K562 (cell line): Measurements from ENCODE around the gene NRM. TPM values are rescaled to one million over a fixed set of nuclear protein-coding genes. Genes with fewer than 3 reads are reported as not detected.
A peak's percentile ranks its signal among the peaks of the same experiment; 100 is the strongest.

Experiments
- ATAC-seq: fragments of 200-7000 bp; cut with Tn5 transposase; 3 replicates; pipeline ENCODE4 v1.9.1; 2020; ENCODE audit warnings: moderate library complexity
- BruUV-seq: library from RNA; stranded (reverse); fragments of 400-500 nt; replicated peaks from 2 replicates; lab custom pipeline; 2021; lab: Mats Ljungman, UMichigan
- CTCF ChIA-PET: fragments of 300-600 bp; formaldehyde crosslinking; extraction: SDS; loops from one replicate; lab custom pipeline; 2021; ENCODE audit warnings: low intra/inter-chr PET ratio; lab: Yijun Ruan, JAX
- POLR2A ChIA-PET: fragments of 300-600, 350-650 bp; sonication (Branson Sonifier 250); formaldehyde crosslinking; extraction: SDS; loops from one replicate; lab custom pipeline; 2021; ENCODE audit warnings: antibody characterized with exemption, inconsistent platforms; lab: Yijun Ruan, JAX
- DNase-seq, 4 experiments: peaks; one replicate each; pipeline versions ENCODE4 v3.0.0 to v3.0.0-alpha.2; 2011 to 2018; ENCODE audit warnings: low spot score in 3 of 4, mixed read lengths in 3 of 4; ENCODE audit errors: extremely low read depth in 1 of 4
- FAIRE-seq: peaks from 2 replicates; lab custom pipeline; 2011; peaks lifted over from hg19 to GRCh38; lab: Jason Lieb, UNC
- H2AFZ ChIP-seq: 2 replicates; pipeline ENCODE4 v1.6.0; 2011; ENCODE audit warnings: low read depth, low read length, control low read depth, inconsistent platforms
- H3K27ac ChIP-seq: fragments of 200-600 bp; 3 replicates; pipeline ENCODE4 v1.8.0; 2011; ENCODE audit warnings: low read depth, mild to moderate bottlenecking, control low read depth, inconsistent platforms, low read length, moderate library complexity, mixed read lengths; ENCODE audit errors: extremely low read depth
- H3K27me3 ChIP-seq, 2 experiments: fragments of 300-600 bp in 1 of 2; 2 replicates in 1 of 2; 3 replicates in 1 of 2; pipeline versions ENCODE4 v1.6.0 to v1.8.0; 2011; ENCODE audit warnings: inconsistent platforms in 2 of 2, low read length in 2 of 2, mild to moderate bottlenecking in 1 of 2, mixed read lengths in 1 of 2, moderate library complexity in 1 of 2; ENCODE audit not compliant: control insufficient read depth in 2 of 2, insufficient read depth in 2 of 2
- H3K36me3 ChIP-seq: fragments of 300-600 bp; 3 replicates; pipeline ENCODE4 v1.8.0; 2011; ENCODE audit warnings: mild to moderate bottlenecking, low read length, inconsistent platforms; ENCODE audit not compliant: control insufficient read depth, insufficient read depth
- H3K4me1 ChIP-seq, 2 experiments: fragments of 200-600 bp in 1 of 2; replicated peaks in 1 of 2; 2 replicates in 1 of 2; 3 replicates in 1 of 2; pipeline versions ENCODE4 v1.5.1 to v1.8.0; 2011; ENCODE audit warnings: inconsistent platforms in 2 of 2, low read length in 2 of 2, mild to moderate bottlenecking in 1 of 2, mixed read lengths in 1 of 2, moderate library complexity in 1 of 2; ENCODE audit not compliant: control insufficient read depth in 2 of 2, insufficient read depth in 2 of 2
- H3K4me2 ChIP-seq: 2 replicates; pipeline ENCODE4 v1.6.1; 2011; ENCODE audit warnings: low read length, control low read depth, inconsistent platforms, mixed read lengths; ENCODE audit not compliant: insufficient read depth
- H3K4me3 ChIP-seq: fragments of 200-600 bp; sonication (generic), shearing (Covaris generic); 2 replicates; pipeline ENCODE4 v1.5.1; 2016; ENCODE audit warnings: control low read depth, inconsistent platforms
- H3K79me2 ChIP-seq: fragments of 200-600 bp; 3 replicates; pipeline ENCODE4 v1.8.0; 2011; ENCODE audit warnings: low read length, inconsistent platforms; ENCODE audit not compliant: control insufficient read depth, insufficient read depth
- H3K9ac ChIP-seq, 2 experiments: 2 replicates each; pipeline versions ENCODE4 v1.6.0 to v1.6.1; 2011; ENCODE audit warnings: low read depth in 2 of 2, low read length in 2 of 2, control low read depth in 1 of 2, inconsistent platforms in 1 of 2, mild to moderate bottlenecking in 1 of 2, mixed read lengths in 1 of 2; ENCODE audit not compliant: insufficient read depth in 1 of 2
- H3K9me1 ChIP-seq: one replicate; pipeline ENCODE4 v1.6.0; 2011; ENCODE audit warnings: inconsistent platforms, mild to moderate bottlenecking, low read length, moderate library complexity; ENCODE audit not compliant: control insufficient read depth, insufficient read depth
- H3K9me3 ChIP-seq: replicated peaks from 2 replicates; pipeline ENCODE4 v1.5.1; 2011; ENCODE audit warnings: low read depth, low read length, inconsistent platforms; ENCODE audit not compliant: control insufficient read depth, insufficient read depth
- H4K20me1 ChIP-seq: replicated peaks from 2 replicates; pipeline ENCODE4 v1.6.1; 2011; ENCODE audit warnings: low read length, inconsistent platforms, mixed read lengths; ENCODE audit not compliant: control insufficient read depth, insufficient read depth
- GTF2A2 ChIP-seq: IDR thresholded peaks from 2 replicates; pipeline ENCODE4 v1.6.1; 2016; ENCODE audit warnings: mild to moderate bottlenecking, missing genetic modification characterization, missing compliant biosample characterization
- LARP7 ChIP-seq: fragments of 450-650 bp; IDR thresholded peaks from 2 replicates; pipeline ENCODE4 v1.6.1; 2016
- XRCC5 ChIP-seq: fragments of 200-400 bp; formaldehyde crosslinking; IDR thresholded peaks from 2 replicates; pipeline ENCODE4 v1.6.1; 2017; ENCODE audit warnings: low read depth, mild to moderate bottlenecking, low read length
- ZC3H11A ChIP-seq: IDR thresholded peaks from 2 replicates; pipeline ENCODE4 v1.6.1; 2012; ENCODE audit warnings: low read depth, low read length, improper control_type of control experiment
- ZNF121 ChIP-seq: sonication (generic); formaldehyde crosslinking; conservative IDR thresholded peaks from 2 replicates; pipeline ENCODE4 v1.8.0; 2022; ENCODE audit warnings: missing genetic modification reagents
- ZNF354B ChIP-seq: fragments of 250-450 bp; sonication (Bioruptor Pico); IDR thresholded peaks from 2 replicates; pipeline ENCODE4 v1.4.0; 2020
- WGBS: fragments of 100-300 bp; shearing (Covaris generic); methylation state at CpG from one replicate; pipeline ENCODE4 v1.1.6; 2016; ENCODE audit warnings: low coverage, mixed read lengths; ENCODE audit not compliant: insufficient coverage; ENCODE audit errors: missing lambda C conversion rate; 5-methylcytosine and 5-hydroxymethylcytosine counted together
- in situ Hi-C: fragments of 300-500 bp; cut with MboI; formaldehyde crosslinking; loops from 4 replicates; pipeline ENCODE4 v1.15.0; 2018; ENCODE audit warnings: inconsistent platforms, mixed read lengths
- intact Hi-C: fragments of 100-400 bp; cut with micrococcal nuclease; formaldehyde crosslinking; loops from 2 replicates; pipeline ENCODE4 v1.14.2; 2022
- polyA plus RNA-seq, 8 experiments: library from polyadenylated mRNA; depleted of rRNA in 4 of 8; stranded (reverse) in 5 of 8; unstranded in 3 of 8; fragments of >200 nt; fragmentation: Nextera tagmentation in 2 of 8; fragmentation: Illumina TruSeq in 1 of 8; extraction: Ambion mirVana in 2 of 8; extraction: Trizol in 1 of 8; gene quantifications; 2 replicates each; pipeline versions ENCODE4 v1.2.1 to v1.2.3, GENCODE V29; 2011 to 2014; ENCODE audit warnings: inconsistent platforms in 1 of 8, missing spikeins in 1 of 8
- total RNA-seq, 7 experiments: library from RNA; depleted of rRNA in 6 of 7; stranded (reverse); fragments of >200 nt in 6 of 7; fragmentation: Illumina TruSeq in 2 of 7; extraction: Trizol in 2 of 7; gene quantifications; 2 replicates each; pipeline versions ENCODE4 v1.2.1 to v1.2.3, GENCODE V29; 2011 to 2021; ENCODE audit warnings: low replicate concordance in 1 of 7
- TF ChIP-seq, protein P1 (sequence below): fragments of 250-450 bp; sonication (Bioruptor Pico); IDR thresholded peaks from 2 replicates; pipeline ENCODE4 v1.4.0; 2020; ENCODE audit warnings: mild to moderate bottlenecking, moderate library complexity
- TF ChIP-seq, protein P2 (sequence below): sonication (generic); formaldehyde crosslinking; IDR thresholded peaks from 2 replicates; pipeline ENCODE4 v1.8.0; 2022; ENCODE audit warnings: missing genetic modification reagents, mild to moderate bottlenecking, moderate library complexity, borderline replicate concordance
- TF ChIP-seq, protein P3 (sequence below): fragments of 450-650 bp; IDR thresholded peaks from 2 replicates; pipeline ENCODE4 v1.6.1; 2017; ENCODE audit warnings: antibody characterized with exemption, mild to moderate bottlenecking
- TF ChIP-seq, protein P4 (sequence below), 2 experiments: fragments of 450-650 bp; IDR thresholded peaks; 2 replicates each; pipeline ENCODE4 v1.6.1; 2016

The NRM gene
- total and polyA plus RNA-seq, 9 of the 15 experiments (the other 6 are each of a cell fraction or from before 2014, with no cell fraction given): 9.7 to 58.2 (median 18.1) TPM

DNA sequence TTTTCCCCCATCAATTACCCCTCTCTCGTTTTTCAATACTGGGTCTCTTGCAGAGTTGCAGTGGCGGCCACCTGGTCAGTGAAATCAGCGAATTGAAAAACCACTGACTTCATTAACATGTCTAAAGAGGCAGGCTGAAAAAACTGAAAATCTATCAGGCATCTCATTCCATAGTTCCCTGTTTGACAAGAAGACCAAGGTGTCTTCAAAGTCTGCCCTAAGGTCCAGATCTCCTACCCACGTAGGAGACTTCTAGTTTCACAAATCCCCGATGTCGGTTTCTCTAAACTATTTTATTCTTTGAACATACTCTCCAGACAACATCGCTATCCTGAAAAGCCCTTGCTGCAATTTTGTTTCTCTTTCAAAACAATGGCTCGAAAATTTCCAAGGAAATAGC, 28.6 kb upstream of the NRM start:
- ChIA-PET CTCF (interaction anchor here (5.0 kb wide), 1 partner anchor 39 kb away, joined by 92 read pairs; no protein-coding TSS in a partner anchor), POLR2A (interaction anchor here (0.6 to 27.1 kb wide), 10 partner anchors 10 to 225 kb away, joined by 3 to 524 read pairs (median 4); partner anchors contain the start of genes DHX16 and NRM)
- Histone ChIP-seq H2AFZ (peak overlapping the region; percentile 75), H3K4me3 (peak overlapping the region; percentile 89), H3K4me1 (peaks cover 24 to 25% of the 10 kb centered on the region in 2 experiments), H4K20me1 (peaks cover 29% of the 10 kb centered on the region), H3K79me2 (peaks cover 91% of the 10 kb centered on the region), H3K9ac (peak overlapping the region; percentile 89 to 96; a peak in 3 of 4 replicates), H3K36me3 (peaks cover 38% of the 10 kb centered on the region), H3K27ac (peak overlapping the region; percentile 95), H3K9me1 (no peaks in the 10 kb centered on the region), H3K4me2 (peak overlapping the region; percentile 86), H3K9me3 (no peaks in the 10 kb centered on the region), H3K27me3 (no peaks in the 10 kb centered on the region)
- BruUV-seq: no TSS peak
- in situ Hi-C loops (no loop called here), intact Hi-C loops (loop anchor here (2.0 kb wide), 1 partner anchor 163 kb away; the partner anchor contains the start of genes GNL1 and PRR3)
- WGBS: 2% methylated on average over 8 of the region's 8 CpGs
- no peak for ATAC-seq
- peak in 1 of 4 experiments; percentile 58 for DNase-seq
- no peak for FAIRE-seq
- no peak for TF ChIP-seq ZNF121 (CRISPR knock-in tag)
- TF ChIP-seq, protein P1, sequence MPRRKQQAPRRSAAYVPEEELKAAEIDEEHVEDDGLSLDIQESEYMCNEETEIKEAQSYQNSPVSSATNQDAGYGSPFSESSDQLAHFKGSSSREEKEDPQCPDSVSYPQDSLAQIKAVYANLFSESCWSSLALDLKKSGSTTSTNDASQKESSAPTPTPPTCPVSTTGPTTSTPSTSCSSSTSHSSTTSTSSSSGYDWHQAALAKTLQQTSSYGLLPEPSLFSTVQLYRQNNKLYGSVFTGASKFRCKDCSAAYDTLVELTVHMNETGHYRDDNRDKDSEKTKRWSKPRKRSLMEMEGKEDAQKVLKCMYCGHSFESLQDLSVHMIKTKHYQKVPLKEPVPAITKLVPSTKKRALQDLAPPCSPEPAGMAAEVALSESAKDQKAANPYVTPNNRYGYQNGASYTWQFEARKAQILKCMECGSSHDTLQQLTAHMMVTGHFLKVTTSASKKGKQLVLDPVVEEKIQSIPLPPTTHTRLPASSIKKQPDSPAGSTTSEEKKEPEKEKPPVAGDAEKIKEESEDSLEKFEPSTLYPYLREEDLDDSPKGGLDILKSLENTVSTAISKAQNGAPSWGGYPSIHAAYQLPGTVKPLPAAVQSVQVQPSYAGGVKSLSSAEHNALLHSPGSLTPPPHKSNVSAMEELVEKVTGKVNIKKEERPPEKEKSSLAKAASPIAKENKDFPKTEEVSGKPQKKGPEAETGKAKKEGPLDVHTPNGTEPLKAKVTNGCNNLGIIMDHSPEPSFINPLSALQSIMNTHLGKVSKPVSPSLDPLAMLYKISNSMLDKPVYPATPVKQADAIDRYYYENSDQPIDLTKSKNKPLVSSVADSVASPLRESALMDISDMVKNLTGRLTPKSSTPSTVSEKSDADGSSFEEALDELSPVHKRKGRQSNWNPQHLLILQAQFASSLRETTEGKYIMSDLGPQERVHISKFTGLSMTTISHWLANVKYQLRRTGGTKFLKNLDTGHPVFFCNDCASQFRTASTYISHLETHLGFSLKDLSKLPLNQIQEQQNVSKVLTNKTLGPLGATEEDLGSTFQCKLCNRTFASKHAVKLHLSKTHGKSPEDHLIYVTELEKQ (CRISPR knock-in tag): no peak
- TF ChIP-seq GTF2A2 (tag): no peak
- TF ChIP-seq ZC3H11A: no peak
- no peak for TF ChIP-seq XRCC5
- TF ChIP-seq, protein P2, sequence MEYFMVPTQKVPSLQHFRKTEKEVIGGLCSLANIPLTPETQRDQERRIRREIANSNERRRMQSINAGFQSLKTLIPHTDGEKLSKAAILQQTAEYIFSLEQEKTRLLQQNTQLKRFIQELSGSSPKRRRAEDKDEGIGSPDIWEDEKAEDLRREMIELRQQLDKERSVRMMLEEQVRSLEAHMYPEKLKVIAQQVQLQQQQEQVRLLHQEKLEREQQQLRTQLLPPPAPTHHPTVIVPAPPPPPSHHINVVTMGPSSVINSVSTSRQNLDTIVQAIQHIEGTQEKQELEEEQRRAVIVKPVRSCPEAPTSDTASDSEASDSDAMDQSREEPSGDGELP (CRISPR knock-in tag): no peak
- TF ChIP-seq ZNF354B: no peak
- no peak for TF ChIP-seq LARP7
- TF ChIP-seq, protein P3, sequence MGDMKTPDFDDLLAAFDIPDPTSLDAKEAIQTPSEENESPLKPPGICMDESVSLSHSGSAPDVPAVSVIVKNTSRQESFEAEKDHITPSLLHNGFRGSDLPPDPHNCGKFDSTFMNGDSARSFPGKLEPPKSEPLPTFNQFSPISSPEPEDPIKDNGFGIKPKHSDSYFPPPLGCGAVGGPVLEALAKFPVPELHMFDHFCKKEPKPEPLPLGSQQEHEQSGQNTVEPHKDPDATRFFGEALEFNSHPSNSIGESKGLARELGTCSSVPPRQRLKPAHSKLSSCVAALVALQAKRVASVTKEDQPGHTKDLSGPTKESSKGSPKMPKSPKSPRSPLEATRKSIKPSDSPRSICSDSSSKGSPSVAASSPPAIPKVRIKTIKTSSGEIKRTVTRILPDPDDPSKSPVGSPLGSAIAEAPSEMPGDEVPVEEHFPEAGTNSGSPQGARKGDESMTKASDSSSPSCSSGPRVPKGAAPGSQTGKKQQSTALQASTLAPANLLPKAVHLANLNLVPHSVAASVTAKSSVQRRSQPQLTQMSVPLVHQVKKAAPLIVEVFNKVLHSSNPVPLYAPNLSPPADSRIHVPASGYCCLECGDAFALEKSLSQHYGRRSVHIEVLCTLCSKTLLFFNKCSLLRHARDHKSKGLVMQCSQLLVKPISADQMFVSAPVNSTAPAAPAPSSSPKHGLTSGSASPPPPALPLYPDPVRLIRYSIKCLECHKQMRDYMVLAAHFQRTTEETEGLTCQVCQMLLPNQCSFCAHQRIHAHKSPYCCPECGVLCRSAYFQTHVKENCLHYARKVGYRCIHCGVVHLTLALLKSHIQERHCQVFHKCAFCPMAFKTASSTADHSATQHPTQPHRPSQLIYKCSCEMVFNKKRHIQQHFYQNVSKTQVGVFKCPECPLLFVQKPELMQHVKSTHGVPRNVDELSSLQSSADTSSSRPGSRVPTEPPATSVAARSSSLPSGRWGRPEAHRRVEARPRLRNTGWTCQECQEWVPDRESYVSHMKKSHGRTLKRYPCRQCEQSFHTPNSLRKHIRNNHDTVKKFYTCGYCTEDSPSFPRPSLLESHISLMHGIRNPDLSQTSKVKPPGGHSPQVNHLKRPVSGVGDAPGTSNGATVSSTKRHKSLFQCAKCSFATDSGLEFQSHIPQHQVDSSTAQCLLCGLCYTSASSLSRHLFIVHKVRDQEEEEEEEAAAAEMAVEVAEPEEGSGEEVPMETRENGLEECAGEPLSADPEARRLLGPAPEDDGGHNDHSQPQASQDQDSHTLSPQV: peak; percentile 56; the same call in 1 of the 2 replicates
- TF ChIP-seq, protein P4, sequence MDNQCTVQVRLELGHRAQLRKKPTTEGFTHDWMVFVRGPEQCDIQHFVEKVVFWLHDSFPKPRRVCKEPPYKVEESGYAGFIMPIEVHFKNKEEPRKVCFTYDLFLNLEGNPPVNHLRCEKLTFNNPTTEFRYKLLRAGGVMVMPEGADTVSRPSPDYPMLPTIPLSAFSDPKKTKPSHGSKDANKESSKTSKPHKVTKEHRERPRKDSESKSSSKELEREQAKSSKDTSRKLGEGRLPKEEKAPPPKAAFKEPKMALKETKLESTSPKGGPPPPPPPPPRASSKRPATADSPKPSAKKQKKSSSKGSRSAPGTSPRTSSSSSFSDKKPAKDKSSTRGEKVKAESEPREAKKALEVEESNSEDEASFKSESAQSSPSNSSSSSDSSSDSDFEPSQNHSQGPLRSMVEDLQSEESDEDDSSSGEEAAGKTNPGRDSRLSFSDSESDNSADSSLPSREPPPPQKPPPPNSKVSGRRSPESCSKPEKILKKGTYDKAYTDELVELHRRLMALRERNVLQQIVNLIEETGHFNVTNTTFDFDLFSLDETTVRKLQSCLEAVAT (IDR thresholded peaks at IDR 0.05): no peak
